ENCODE data around the gene CDK8. TPM values are rescaled to one million over a fixed set of nuclear protein-coding genes. Genes with fewer than 3 reads are reported as not detected.
"Not testable (repeated sequence)": the region's sequence is repeated elsewhere in the genome, so short reads cannot be mapped to it uniquely, and the experiment has no call there.

CDK8 gene
- total RNA-seq, 2 experiments from 2014 or later: 14.6 to 15.0 TPM

- H3K27me3 Mint-ChIP-seq; POLR2A ChIA-PET; intact Hi-C loops (cut with micrococcal nuclease); H3K9me3 Mint-ChIP-seq; H3K4me3 Mint-ChIP-seq; CTCF ChIA-PET; DNase-seq; H3K27ac Mint-ChIP-seq; H3K36me3 Mint-ChIP-seq: not testable (repeated sequence)
- H3K4me1 Mint-ChIP-seq (ENCODE audit: low read depth): peaks cover 10% of the 10 kb centered on the region
These were observed 34.9 kb downstream of the CDK8 start for GRCh38 chr13:26288838-26289237.

DNA sequence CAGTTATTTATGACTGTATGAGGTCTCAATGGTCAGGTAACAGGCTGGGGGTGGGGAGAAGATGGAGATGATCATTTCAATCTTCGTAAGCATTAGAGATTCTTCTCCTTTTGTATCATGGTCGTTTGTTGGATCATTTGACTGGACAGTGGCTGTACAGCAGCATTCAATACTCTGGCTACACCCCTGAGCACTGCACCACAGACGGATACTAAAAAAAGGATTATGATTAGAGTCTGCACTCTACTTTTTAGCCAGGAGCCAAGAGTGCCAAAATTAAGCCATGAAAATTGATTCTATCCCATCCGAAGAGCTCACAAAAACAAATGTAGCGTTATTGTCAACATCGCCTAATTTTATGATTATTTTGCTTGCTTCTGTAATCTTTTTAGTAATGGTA is 41.9 kb downstream of the CDK8 start:
- POLR2A ChIA-PET: no interaction called here
- no peaks in the 10 kb centered on the region for H3K36me3 Mint-ChIP-seq

DNA sequence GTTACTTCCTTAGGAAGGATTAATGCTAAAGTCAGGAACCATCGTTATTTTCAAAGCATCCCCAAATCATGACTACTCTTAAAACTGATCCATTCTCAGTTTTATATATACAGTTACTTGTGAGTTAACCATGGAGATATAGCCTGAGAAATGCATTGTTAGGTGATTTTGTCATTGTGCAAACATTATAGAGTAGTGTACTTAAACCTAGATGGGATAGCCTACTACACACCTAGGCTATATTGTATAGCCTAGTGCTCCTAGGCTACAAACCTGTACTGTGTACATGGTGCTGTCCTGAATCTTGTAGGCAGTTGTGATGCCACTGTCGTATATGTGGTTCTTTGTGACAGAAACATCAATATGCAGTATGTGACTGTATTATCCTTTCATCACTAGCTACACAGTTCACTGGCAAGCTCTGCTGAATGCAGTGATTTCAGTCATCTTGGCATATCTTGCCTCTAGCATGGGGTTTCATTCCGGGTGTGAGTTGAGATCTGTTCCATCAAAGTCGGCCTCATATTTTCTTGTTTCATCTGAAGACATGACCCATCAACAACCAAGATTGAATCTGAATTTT is 45.3 kb downstream of the CDK8 start:
- Mint-ChIP-seq H3K27me3 (no peaks in the 10 kb centered on the region), H3K4me3 (no peak overlapping the region), H3K36me3 (peaks cover under 1% of the 10 kb centered on the region), H3K4me1 (ENCODE audit: low read depth) (peaks cover 35% of the 10 kb centered on the region), H3K27ac (no peak overlapping the region), H3K9me3 (no peaks in the 10 kb centered on the region)
- ChIA-PET CTCF (interaction anchor here (0.6 kb wide), 1 partner anchor 12 kb away, joined by 3 read pairs; no protein-coding TSS in a partner anchor), POLR2A (no interaction called here)
- intact Hi-C loops (cut with micrococcal nuclease): no loop called here
- no peak for DNase-seq

More for the DNA sequence above, 41.9 kb downstream of the CDK8 start:
- CTCF ChIA-PET: no interaction called here
- Mint-ChIP-seq H3K9me3 (no peaks in the 10 kb centered on the region), H3K4me1 (ENCODE audit: low read depth) (peaks cover 22% of the 10 kb centered on the region), H3K27ac (no peak overlapping the region), H3K27me3 (no peaks in the 10 kb centered on the region), H3K4me3 (no peak overlapping the region)
- intact Hi-C loops (cut with micrococcal nuclease): no loop called here
- no peak for DNase-seq

DNA sequence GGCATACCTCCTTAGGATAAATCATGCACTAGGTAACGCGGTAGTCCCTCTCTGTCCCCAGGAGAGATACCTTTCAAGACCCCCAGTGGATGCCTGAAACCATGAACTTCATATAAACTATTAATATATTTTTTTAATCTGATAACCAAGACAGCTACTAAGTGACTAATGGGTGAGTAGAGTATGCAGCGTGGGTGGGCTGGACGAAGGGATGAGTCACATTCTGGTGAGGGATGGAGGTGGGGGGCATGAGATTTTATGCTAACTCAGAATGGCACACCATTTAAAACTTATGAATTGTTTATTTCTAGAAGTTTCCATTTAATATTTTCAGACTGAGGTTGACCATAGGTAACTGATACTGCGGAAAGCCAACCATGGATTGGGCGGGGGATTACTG is 46.2 kb downstream of the CDK8 start:
- POLR2A ChIA-PET: no interaction called here

GRCh38 chr13:26305676-26306075 is 51.7 kb downstream of the CDK8 start:
- no peak for DNase-seq
- H3K36me3 Mint-ChIP-seq: peaks cover 2% of the 10 kb centered on the region
- no peaks in the 10 kb centered on the region for H3K27me3 Mint-ChIP-seq
- H3K9me3 Mint-ChIP-seq: no peaks in the 10 kb centered on the region
- POLR2A ChIA-PET: no interaction called here
- H3K4me3 Mint-ChIP-seq: no peak overlapping the region
- no peak overlapping the region for H3K27ac Mint-ChIP-seq
- intact Hi-C loops (cut with micrococcal nuclease): no loop called here
- peaks cover 45% of the 10 kb centered on the region for H3K4me1 Mint-ChIP-seq (ENCODE audit: low read depth)
- CTCF ChIA-PET: interaction anchor here (0.6 kb wide), 1 partner anchor 49 kb away, joined by 3 read pairs; no protein-coding TSS in a partner anchor

More for the DNA sequence above, 46.2 kb downstream of the CDK8 start:
- Mint-ChIP-seq H3K27me3 (no peaks in the 10 kb centered on the region), H3K4me1 (ENCODE audit: low read depth) (peaks cover 39% of the 10 kb centered on the region), H3K27ac (no peak overlapping the region), H3K9me3 (no peaks in the 10 kb centered on the region), H3K4me3 (no peak overlapping the region), H3K36me3 (peaks cover 2% of the 10 kb centered on the region)
- CTCF ChIA-PET: interaction anchor here (1.2 kb wide), 1 partner anchor 115 kb away, joined by 3 read pairs; no protein-coding TSS in a partner anchor
- intact Hi-C loops (cut with micrococcal nuclease): no loop called here
- DNase-seq: no peak

GRCh38 chr13:26307701-26308100 is 53.8 kb downstream of the CDK8 start:
- H3K4me1 Mint-ChIP-seq (ENCODE audit: low read depth): peaks cover 40% of the 10 kb centered on the region
- no peak overlapping the region for H3K4me3 Mint-ChIP-seq
- POLR2A ChIA-PET: no interaction called here
- CTCF ChIA-PET: no interaction called here
- H3K27ac Mint-ChIP-seq: no peak overlapping the region
- intact Hi-C loops (cut with micrococcal nuclease): no loop called here
- peaks cover 8% of the 10 kb centered on the region for H3K36me3 Mint-ChIP-seq
- H3K27me3 Mint-ChIP-seq: no peaks in the 10 kb centered on the region
- DNase-seq: no peak
- peaks cover 3% of the 10 kb centered on the region for H3K9me3 Mint-ChIP-seq

DNA sequence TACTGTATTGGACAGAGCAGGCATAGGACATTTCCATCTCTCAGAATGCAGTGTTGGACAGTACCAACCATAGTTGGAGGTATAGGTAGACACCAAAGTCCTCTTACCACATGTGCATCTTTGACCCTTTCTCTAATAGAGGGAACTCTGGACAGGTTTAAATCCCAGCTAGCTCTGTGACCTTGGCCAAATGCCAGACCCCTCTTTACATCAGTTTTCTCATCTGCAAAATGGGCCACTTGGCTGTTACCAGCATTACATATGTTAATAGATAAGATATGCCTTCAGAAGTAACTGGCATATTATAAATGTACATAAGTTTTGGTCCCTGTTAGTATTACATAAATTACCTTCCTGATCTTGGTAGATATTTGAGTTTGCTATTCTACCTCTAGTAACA is 54.3 kb downstream of the CDK8 start:
- intact Hi-C loops (cut with micrococcal nuclease): no loop called here
- H3K27me3 Mint-ChIP-seq: no peaks in the 10 kb centered on the region
- CTCF ChIA-PET: no interaction called here
- no peak overlapping the region for H3K27ac Mint-ChIP-seq
- POLR2A ChIA-PET: interaction anchor here (0.6 kb wide), 1 partner anchor 142 kb away, joined by 3 read pairs; no protein-coding TSS in a partner anchor
- peaks cover 3% of the 10 kb centered on the region for H3K9me3 Mint-ChIP-seq
- no peak overlapping the region for H3K4me3 Mint-ChIP-seq
- H3K4me1 Mint-ChIP-seq (ENCODE audit: low read depth): peaks cover 45% of the 10 kb centered on the region
- no peak for DNase-seq
- peaks cover 8% of the 10 kb centered on the region for H3K36me3 Mint-ChIP-seq

- Mint-ChIP-seq H3K36me3 (peaks cover 8% of the 10 kb centered on the region), H3K27ac (no peak overlapping the region), H3K9me3 (peaks cover 3% of the 10 kb centered on the region), H3K27me3 (no peaks in the 10 kb centered on the region), H3K4me3 (no peak overlapping the region), H3K4me1 (ENCODE audit: low read depth) (peaks cover 46% of the 10 kb centered on the region)
- intact Hi-C loops (cut with micrococcal nuclease): no loop called here
- ChIA-PET POLR2A (interaction anchor here (0.6 kb wide), 1 partner anchor 141 kb away, joined by 3 read pairs; no protein-coding TSS in a partner anchor), CTCF (interaction anchor here (1.3 kb wide), 1 partner anchor 124 kb away, joined by 5 read pairs; no protein-coding TSS in a partner anchor)
- DNase-seq: no peak
These were observed 54.9 kb downstream of the CDK8 start for GRCh38 chr13:26308836-26309235.

DNA sequence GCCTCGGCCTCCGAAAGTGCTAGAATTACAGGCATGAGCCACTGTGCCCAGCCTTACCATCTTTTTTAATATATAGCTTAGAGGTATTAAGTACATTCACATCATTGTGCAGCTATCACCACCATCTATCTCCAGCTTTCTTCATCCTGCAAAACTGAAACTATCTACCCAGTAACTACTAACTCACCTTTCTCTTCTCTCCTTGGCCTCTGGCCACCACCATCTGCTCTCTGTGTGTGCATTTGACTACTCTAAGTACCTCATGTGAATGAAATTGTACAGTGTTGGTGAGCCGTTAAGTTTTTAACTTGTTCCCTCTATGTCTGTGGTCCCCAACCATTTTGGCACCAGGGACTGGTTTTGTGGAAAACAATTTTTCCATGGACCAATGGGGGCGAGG is 56.1 kb downstream of the CDK8 start:
- Mint-ChIP-seq H3K9me3 (peaks cover 3% of the 10 kb centered on the region), H3K27ac (no peak overlapping the region), H3K36me3 (peaks cover 6% of the 10 kb centered on the region), H3K4me3 (no peak overlapping the region), H3K4me1 (ENCODE audit: low read depth) (peaks cover 48% of the 10 kb centered on the region), H3K27me3 (no peaks in the 10 kb centered on the region)
- ChIA-PET POLR2A (no interaction called here), CTCF (interaction anchor here (1.2 to 1.3 kb wide), 2 partner anchors 125 to 187 kb away, joined by 3 to 5 read pairs; no protein-coding TSS in a partner anchor)
- intact Hi-C loops (cut with micrococcal nuclease): no loop called here
- no peak for DNase-seq

- H3K4me1 Mint-ChIP-seq (ENCODE audit: low read depth): peaks cover 45% of the 10 kb centered on the region
- H3K4me3 Mint-ChIP-seq: no peak overlapping the region
- intact Hi-C loops (cut with micrococcal nuclease): no loop called here
- ChIA-PET POLR2A (no interaction called here), CTCF (interaction anchor here (1.2 kb wide), 1 partner anchor 187 kb away, joined by 3 read pairs; no protein-coding TSS in a partner anchor)
- no peak for DNase-seq
- H3K27ac Mint-ChIP-seq: no peak overlapping the region
- peaks cover 3% of the 10 kb centered on the region for H3K9me3 Mint-ChIP-seq
- peaks cover 6% of the 10 kb centered on the region for H3K36me3 Mint-ChIP-seq
- H3K27me3 Mint-ChIP-seq: no peaks in the 10 kb centered on the region
These were observed 56.5 kb downstream of the CDK8 start for GRCh38 chr13:26310470-26310869.

DNA sequence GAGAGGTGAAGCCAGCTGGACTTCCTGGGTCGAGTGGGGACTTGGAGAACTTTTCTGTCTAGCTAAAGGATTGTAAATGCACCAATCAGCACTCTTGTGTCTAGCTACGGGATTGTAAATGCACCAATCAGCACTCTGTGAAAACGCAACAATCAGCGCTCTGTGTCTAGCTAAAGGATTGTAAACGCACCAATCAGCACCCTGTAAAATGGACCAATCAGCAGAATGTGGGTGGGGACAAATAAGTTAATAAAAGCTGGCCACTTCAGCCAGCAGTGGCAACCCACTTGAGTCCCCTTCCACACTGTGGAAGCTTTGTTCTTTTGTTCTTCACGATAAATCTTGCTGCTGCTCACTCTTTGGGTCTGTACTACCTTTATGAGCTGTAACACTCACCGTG is 58.1 kb downstream of the CDK8 start:
- DNase-seq; H3K27me3 Mint-ChIP-seq; intact Hi-C loops (cut with micrococcal nuclease); CTCF ChIA-PET; H3K4me3 Mint-ChIP-seq; H3K27ac Mint-ChIP-seq; H3K36me3 Mint-ChIP-seq; H3K9me3 Mint-ChIP-seq; POLR2A ChIA-PET: not testable (repeated sequence)
- H3K4me1 Mint-ChIP-seq (ENCODE audit: low read depth): peaks cover 44% of the 10 kb centered on the region

DNA sequence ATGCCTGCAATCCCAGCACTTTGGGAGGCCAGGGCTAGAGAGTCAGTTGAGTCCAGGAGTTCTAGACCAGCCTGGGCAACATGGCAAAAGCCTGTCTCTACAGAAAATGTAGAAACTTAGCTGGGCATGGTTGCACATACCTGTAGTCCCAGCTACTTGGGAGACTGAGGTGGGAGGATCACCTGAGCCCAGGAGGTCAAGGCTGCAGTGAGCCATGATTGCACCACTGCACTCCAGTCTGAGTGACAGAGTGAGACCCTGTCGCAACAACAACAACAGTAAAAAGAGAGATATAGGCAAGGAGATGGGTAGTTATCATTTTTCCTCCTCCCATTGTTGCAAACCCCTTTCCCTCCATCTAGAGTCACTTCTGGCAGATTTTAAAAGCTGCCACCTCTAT is 62.2 kb downstream of the CDK8 start:
- peaks cover 32% of the 10 kb centered on the region for H3K4me1 Mint-ChIP-seq (ENCODE audit: low read depth)
- H3K27ac Mint-ChIP-seq; H3K9me3 Mint-ChIP-seq; DNase-seq; H3K4me3 Mint-ChIP-seq; POLR2A ChIA-PET; H3K36me3 Mint-ChIP-seq; H3K27me3 Mint-ChIP-seq; intact Hi-C loops (cut with micrococcal nuclease); CTCF ChIA-PET: not testable (repeated sequence)

DNA sequence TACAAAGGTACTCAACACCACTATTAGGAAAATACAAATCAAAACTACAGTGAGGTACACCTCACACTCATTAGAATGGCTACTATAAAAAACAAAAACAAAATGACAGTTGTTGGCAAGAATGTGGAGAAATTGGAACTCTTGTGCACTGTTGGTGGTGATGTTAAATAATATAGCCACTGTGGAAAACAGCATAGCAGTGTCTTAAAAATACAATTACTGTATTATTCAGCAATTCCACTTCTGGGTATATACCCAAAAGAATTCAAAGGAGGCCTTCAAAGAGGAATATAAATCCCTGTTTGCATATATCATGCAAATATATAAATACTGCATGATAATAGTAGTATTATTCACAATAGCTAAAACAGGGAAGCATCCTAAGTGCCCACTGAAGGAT is 66.8 kb downstream of the CDK8 start:
- H3K27ac Mint-ChIP-seq: no peak overlapping the region
- H3K27me3 Mint-ChIP-seq: no peaks in the 10 kb centered on the region
- ChIA-PET POLR2A (no interaction called here), CTCF (interaction anchor here (1.0 to 1.5 kb wide), 2 partner anchors 136 to 176 kb away, joined by 3 to 4 read pairs; no protein-coding TSS in a partner anchor)
- H3K36me3 Mint-ChIP-seq: no peaks in the 10 kb centered on the region
- intact Hi-C loops (cut with micrococcal nuclease): no loop called here
- no peak overlapping the region for H3K4me3 Mint-ChIP-seq
- no peak for DNase-seq
- H3K9me3 Mint-ChIP-seq: no peaks in the 10 kb centered on the region
- peaks cover 33% of the 10 kb centered on the region for H3K4me1 Mint-ChIP-seq (ENCODE audit: low read depth)

Data from activated CD4-positive, alpha-beta memory T cell treated with anti-CD3 and anti-CD28 coated beads for 36 hours (primary cell).